Stimulated activated CD4-positive, alpha-beta T cell treated with anti-CD3 and anti-CD28 coated beads, Interleukin-15, amount 100 ng/mL, for 24 hours (primary cell): ENCODE measurements around the gene MFRP.

Source experiments
- DNase-seq: peaks from one replicate; pipeline ENCODE4 v3.0.0-alpha.2; 2020

Gene MFRP

GRCh38 chr11:119316016-119316728 is 30.3 kb downstream of the MFRP start:
- DNase-seq: no peak

GRCh38 chr11:119315131-119316015 is 31.1 kb downstream of the MFRP start:
- DNase-seq: peak; percentile 67

- DNase-seq: no peak
Measured at GRCh38 chr11:119314726-119315125, 31.8 kb downstream of the MFRP start.

- no peak for DNase-seq
Measured at GRCh38 chr11:119310682-119311052, 35.8 kb downstream of the MFRP start.

DNA sequence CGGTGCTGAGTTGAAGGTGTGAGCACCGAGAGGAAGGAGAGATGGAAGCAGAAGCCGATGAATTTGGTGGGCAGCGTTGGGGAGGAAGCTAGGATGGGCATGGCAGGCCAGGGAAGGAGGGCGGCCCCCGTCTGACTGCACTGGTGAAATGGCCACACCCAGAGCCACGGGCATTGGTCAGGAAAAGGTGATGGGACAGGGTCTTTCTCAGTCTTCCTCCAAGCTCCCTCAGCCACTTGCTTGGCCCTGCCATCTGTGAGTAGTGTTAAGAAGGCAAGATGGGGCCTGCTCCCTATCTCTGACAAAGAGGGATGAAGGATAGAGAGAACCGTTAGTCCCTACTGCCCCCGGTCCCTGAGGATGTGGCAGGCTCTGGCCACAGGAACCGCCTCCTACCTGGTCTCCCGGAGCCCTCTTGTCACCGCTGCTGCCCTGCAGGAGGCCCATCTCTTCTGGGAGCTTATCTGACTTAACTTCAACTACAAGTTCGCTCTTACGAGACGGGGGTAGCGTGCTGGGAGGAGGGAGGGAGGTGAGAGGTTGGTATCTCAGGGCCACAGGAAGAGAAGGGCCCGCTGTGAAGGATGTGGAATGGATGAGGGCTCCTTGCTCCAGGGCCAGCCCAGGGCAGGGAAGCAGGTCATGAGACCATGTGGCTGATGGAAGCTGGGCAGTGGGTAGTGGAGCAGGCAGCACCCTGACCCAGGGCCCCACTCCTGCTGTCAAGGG is 36.4 kb downstream of the MFRP start:
- no peak for DNase-seq

DNA sequence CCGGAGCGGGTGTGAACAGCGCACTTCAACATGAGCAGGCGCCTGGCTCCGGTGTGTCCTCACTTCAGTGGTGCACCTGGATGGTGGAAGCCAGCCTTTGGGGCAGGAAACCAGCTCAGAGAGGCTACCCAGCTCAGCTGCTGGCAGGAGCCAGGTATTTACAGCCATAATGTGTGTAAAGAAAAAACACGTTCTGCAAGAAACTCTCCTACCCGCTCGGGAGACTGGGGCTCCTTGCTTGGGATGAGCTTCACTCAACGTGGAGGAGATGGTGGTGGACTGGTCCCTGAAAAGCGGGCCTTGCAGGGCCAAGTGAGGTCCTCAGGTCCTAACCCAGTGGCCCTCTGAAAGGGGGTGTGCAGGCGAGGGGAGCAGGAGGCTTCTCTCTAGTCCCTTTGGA is 37.1 kb downstream of the MFRP start:
- DNase-seq: no peak

- DNase-seq: no peak
Measured at GRCh38 chr11:119307974-119308373, 38.5 kb downstream of the MFRP start.

DNA sequence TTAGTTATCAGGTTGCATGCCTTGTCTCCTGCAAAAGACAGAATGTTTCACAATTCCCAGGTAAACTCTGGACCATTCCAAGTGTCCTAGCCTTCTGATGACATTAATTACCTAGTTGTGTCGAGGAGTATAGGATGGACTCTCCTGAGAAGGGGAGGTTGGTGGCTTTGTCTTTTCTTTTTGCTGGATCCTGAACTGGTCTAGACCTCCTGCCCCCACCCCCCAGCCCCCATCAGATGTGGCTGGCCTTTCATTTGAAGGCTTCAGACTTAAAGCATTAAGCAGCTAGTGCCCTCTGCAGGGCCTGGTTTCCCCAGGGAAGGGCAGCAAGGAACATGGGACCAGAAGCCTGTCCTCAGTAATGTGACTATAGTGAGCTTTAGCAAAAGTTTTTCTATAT is 39.3 kb downstream of the MFRP start:
- no peak for DNase-seq

GRCh38 chr11:119306373-119306890 is 40.1 kb downstream of the MFRP start:
- peak; percentile 42 for DNase-seq

DNA sequence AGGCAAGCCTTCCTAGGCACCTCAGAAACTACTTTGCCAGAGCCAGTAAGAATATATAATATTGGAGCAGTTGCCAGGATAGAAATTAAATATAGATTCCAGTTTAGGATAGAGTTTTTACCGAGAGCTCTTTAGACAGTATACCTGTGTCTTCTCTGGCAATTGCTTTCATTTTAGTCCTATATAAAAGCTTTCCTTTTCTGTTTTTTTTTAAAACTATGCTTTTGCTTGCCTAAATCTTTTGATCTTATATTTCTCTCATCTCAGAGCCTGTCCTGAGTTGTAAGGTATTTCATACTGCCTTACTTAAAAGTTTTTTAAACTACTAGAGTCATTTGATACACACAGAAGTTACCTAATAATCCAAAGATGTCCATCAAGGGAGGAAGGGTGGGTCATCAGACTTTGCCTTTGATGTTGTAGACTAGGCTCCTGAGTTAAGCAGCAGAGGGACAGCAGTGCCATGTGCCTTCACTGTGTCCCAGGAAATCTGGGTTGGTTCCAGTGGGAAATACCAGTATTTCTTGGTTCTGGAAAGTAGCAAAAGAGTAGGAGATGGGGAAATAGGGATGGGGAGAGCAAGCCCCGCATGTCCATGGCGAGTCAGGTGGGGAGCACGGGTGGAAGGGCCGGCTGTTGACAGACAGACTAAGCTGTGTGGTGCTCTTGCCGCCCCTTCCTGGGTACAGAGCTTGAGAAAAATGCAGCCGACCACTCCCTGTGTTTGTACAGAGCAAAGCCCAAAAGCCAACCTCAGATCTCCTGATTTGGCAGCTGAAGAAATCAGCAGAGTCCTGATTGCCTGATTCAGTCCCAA is 40.7 kb downstream of the MFRP start:
- DNase-seq: no peak

DNA sequence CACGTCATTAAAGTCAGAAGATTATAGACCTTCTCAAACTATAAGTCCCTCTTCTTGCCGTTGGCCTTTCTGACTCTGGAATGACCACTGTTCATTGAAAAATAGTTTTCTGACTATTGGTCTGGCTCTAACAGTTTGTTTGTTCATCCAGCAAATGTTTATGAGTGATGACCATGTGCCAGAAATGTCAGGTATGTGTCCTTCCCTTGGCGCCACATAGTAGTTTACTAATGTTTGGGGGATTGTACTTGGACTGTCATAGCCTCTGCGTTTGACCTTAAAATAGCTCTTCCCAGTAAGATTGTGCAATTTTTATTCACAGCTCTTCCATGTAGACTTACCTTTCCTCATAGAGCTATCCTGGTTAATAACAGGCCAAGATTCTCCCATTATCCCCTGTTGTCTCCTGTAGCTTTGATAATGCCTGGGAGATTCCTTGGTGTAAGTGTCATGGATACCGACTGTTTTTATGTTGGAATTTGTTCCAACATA is 43.2 kb downstream of the MFRP start:
- DNase-seq: no peak

DNA sequence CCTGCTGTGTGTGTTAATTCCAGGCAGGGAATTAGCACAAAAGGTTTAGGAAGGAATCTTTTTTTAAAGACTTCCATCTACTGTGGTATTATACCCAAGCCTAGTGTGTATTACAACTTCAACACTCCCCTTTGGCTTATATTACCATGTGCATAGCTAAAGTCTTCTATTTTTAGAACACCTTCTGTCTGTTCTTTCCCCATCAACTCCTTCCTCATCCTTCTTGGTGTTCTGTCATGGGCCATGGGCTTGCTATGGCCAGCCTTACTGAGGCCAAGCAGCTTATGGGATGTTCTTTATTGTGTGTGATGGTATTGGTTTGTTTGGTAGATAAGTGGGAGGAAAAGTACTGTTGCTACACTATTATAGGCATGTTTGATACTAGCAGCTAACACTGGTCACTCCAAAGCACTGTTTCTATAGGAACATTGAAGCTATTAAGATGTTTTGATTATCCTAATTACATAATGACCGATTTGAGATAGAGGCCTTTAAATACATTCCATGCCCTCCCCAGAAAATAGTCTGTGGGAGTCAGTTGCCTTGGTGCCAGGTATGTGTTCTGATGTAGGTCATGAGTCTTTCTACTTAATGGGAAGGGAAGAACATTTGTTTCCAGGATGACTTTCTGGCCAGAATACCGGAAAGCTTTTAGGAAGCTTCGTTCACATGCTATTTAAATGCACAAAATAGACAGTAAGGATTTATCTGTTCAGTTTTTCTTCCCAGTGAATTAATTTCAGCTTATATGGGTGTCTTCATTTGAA is 46.1 kb downstream of the MFRP start:
- DNase-seq: no peak

GRCh38 chr11:119299416-119299815 is 47.1 kb downstream of the MFRP start:
- no peak for DNase-seq

GRCh38 chr11:119298726-119299125 is 47.8 kb downstream of the MFRP start:
- DNase-seq: no peak

GRCh38 chr11:119297938-119298337 is 48.6 kb downstream of the MFRP start:
- DNase-seq: no peak

GRCh38 chr11:119295178-119295577 is 51.3 kb downstream of the MFRP start:
- no peak for DNase-seq

- DNase-seq: no peak
Measured at GRCh38 chr11:119293461-119293860, 53.0 kb downstream of the MFRP start.

DNA sequence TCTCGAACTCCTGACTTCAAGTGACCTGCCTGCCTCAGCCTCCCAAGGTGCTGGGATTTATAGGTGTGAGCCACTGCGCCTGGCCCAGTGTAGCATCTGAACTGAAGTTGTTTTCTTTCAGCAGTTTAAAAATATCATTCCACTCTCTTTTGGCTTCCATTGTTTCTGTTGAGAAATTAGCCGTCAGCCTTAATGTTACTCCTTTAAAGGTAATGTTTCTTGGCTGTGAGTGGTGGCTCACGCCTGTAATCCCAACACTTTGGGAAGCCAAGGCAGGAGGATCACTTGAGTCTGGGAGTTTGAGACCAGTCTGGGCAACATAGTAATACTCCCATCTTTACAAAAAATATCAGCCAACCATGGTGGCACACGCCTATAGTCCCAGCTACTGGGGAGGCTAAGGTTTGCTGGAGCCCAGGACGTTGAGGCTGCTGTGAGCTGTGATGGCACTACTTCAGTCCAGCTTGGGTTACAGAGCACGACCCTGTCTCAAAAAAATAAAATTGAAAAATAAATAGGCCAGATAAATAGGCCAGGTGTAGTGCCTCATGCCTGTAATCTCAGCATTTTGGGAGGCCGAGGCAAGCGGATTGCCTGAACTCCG is 55.5 kb downstream of the MFRP start:
- no peak for DNase-seq
